ENCODE measurements around the gene LZTS3.
"Not testable (repeated sequence)": the region's sequence is repeated elsewhere in the genome, so short reads cannot be mapped to it uniquely, and the experiment has no call there.

The LZTS3 gene

GRCh38 chr20:3192226-3193015 is 19.1 kb upstream of the LZTS3 start:
- DNase-seq = no peak

GRCh38 chr20:3190681-3191111 is 17.3 kb upstream of the LZTS3 start:
- no peak for DNase-seq

GRCh38 chr20:3189561-3190131 is 16.3 kb upstream of the LZTS3 start:
- no peak for DNase-seq

- DNase-seq = peak; percentile 67
Observed at GRCh38 chr20:3188823-3189413, 15.6 kb upstream of the LZTS3 start.

GRCh38 chr20:3187861-3188260 is 14.5 kb upstream of the LZTS3 start:
- DNase-seq = not testable (repeated sequence)

GRCh38 chr20:3183896-3184612 is 10.7 kb upstream of the LZTS3 start:
- no peak for DNase-seq

GRCh38 chr20:3182429-3182828 is 9.1 kb upstream of the LZTS3 start:
- DNase-seq = not testable (repeated sequence)

- DNase-seq = no peak
Observed at GRCh38 chr20:3181270-3181669, 7.9 kb upstream of the LZTS3 start.

GRCh38 chr20:3180319-3180718 is 7.0 kb upstream of the LZTS3 start:
- DNase-seq = no peak

- DNase-seq = no peak
Observed at GRCh38 chr20:3177746-3178485, 4.6 kb upstream of the LZTS3 start.

- no peak for DNase-seq
Observed at GRCh38 chr20:3175270-3175669, 1.9 kb upstream of the LZTS3 start.

GRCh38 chr20:3174442-3175261 is 1.3 kb upstream of the LZTS3 start:
- DNase-seq = no peak

- peak; percentile 14 for DNase-seq
Observed at GRCh38 chr20:3173610-3174441, 477 bp upstream of the LZTS3 start.

- no peak for DNase-seq
Observed at GRCh38 chr20:3172126-3172932, 1.0 kb downstream of the LZTS3 start.

GRCh38 chr20:3171391-3172125 is 1.8 kb downstream of the LZTS3 start:
- no peak for DNase-seq

- DNase-seq = no peak
Observed at GRCh38 chr20:3168829-3169590, 4.3 kb downstream of the LZTS3 start.

- no peak for DNase-seq
Observed at GRCh38 chr20:3168079-3168828, 5.1 kb downstream of the LZTS3 start.

- DNase-seq = no peak
Observed at GRCh38 chr20:3167738-3168078, 5.6 kb downstream of the LZTS3 start.

Data from NCI-H524 treated with DMSO at 0.1 percent for 48 hours (cell line).